ENCODE results near the gene RAX2.
A peak's percentile ranks its signal among the peaks of the same experiment; 100 is the strongest.
"Not testable (repeated sequence)": the region's sequence is repeated elsewhere in the genome, so short reads cannot be mapped to it uniquely, and the experiment has no call there.

RAX2 gene

DNA sequence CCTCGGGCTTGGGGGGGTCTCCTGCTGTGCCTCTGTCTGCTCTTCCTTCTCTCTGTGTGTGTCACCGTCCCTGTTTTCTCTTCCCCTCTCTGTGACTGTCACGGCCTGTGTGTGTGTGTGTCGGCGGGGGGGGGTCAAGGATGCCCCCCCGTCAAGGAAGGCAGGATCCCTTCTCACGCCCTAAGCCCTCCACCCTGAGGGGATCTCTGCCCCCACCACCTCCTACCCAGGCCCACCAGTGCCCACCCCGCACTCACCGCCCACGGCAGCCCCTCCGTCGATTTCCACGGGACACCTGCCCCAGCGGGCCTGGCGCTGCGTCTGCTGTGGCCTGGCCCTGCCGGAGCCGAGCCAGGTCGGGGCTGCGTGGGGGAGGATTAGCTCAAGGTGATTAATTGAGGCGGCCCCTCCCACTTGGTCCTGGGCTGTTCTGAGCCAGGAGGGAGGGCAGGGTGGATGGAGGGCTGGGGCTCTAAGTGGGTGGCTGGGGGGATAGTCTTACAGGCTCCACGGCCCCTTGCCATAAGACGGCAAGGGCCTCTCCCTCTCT lies at the start of gene RAX2:
RAX2 (minus strand) TSS at position 323 of the 550 bp plus-strand sequence. CDS start 486 bp downstream, outside the sequence.
- DNase-seq: no peak

DNA sequence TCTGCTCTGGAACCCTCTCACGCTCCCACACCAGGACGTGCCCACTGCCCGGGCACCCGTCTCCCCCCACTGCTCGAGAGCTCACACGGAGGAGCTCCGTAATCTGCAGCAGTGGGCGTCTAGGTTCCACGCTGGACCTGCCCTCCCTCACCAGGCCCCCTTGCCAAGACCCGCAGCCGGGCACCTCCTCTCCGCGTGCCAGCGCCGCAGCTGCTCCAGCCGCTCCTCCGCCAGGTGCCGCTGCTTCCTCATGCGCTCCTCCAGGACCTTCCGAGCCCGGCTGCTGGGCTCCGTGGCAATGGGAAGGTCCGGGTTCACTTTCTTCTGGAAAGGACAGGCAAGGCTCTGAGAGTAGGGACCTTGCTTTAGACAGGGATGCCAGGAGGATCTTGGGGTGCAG lies 49.1 kb upstream of the RAX2 start:
- DNase-seq: no peak

GRCh38 chr19:3819989-3820388 lies 48.0 kb upstream of the RAX2 start:
- DNase-seq: no peak

DNA sequence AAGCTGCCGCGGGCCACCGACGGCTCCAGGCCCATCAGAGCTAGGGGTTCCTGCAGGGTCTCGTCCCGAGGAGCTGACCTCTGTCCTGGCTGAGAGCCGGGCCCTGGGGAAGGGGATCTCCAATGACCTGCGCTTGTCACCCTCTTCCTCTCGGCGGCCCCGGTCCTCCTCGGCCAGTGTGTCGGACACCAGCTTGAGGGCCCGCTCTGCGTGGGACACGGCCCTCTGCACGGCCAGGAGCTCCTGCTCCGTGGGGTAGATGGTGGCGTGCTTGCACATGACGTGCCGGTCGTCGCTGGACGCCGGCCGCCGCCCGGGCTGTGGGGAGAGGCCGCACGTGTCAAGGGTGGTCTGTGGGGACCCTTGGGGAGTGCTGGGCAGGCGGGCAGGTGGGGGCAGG lies 46.9 kb upstream of the RAX2 start:
- DNase-seq: no peak

DNA sequence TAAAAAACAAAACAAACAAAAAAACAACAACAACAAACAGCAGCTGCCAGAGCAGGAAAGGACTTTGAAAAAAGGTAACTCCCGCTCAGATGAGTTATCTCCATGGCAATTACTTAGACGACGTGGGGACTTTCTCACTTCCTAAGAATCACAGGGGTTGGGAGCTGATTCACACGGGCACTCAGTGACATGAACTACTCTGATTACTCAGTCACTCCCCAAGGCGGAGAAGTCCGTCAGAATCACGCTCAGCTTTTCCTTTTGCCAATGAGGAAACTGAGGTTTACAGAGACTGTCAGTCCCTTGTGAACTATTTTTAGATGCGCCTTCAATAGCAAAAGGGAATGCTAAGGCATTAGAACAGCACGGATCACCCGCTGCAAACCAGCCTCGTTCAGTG lies 46.4 kb upstream of the RAX2 start:
- DNase-seq: no peak

GRCh38 chr19:3817761-3818160 lies 45.7 kb upstream of the RAX2 start:
- DNase-seq: no peak

- DNase-seq: no peak
These were observed 44.7 kb upstream of the RAX2 start for GRCh38 chr19:3816566-3817218.

- not testable (repeated sequence) for DNase-seq
These were observed 44.1 kb upstream of the RAX2 start for GRCh38 chr19:3816148-3816547.

DNA sequence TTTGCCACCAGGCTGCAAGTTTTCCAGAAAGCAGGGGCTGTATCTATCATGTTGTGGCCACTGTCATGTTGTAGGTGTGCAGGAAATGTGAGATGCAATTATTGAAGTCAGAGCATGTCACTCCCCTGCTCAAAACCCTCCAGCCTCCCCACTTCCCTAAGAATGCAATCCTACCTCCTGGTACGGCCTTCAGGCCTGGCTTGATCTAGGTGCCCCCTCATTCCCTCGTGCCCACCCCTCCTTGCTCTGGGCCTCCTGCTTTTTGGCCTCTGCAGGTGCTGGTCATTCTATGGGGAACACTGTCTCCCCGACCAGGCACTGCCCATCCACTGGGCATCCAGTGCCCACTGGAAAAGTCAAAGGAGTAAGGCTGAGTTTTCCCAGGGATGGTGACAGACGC lies 42.6 kb upstream of the RAX2 start:
- no peak for DNase-seq

GRCh38 chr19:3813473-3814392 lies 41.7 kb upstream of the RAX2 start:
- DNase-seq: no peak

GRCh38 chr19:3810708-3811355 lies 38.8 kb upstream of the RAX2 start:
- no peak for DNase-seq

GRCh38 chr19:3809881-3810707 lies 38.1 kb upstream of the RAX2 start:
- no peak for DNase-seq

DNA sequence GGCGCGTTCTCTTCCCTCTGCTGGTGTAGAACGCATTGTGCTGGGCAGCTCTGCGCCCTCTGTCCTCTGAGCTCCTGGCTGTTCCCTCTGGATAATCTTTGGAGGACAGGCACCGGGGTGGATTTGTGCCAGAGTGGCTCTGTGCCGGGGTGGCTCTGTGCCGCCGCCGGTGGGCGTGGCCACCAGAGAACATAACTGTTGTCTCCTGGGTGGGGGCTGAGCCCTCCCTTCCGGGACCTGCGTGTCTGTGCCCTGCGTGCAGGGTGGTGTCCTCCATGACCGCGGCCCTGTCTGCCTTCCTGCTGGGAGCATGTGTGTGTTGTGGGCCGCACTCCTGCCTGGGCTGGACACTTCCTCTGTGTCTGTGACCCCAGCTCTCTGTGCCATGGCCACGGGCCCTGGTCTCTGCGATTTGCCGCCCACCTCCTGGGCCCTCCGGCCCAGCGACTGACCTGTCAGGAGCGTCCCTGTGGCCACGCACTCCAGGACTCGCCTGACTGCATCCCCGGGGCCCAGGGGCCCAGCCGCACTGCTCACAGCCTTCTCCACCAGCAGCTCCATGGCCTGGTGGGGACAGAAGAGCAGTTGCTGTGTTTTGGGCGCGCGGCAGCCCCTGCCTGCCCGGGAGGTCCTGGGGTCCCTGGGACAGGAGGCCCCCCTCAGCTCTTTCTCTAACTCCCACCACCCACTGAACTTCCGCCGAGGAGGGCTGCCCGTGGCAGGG lies 36.6 kb upstream of the RAX2 start:
- DNase-seq: no peak

DNA sequence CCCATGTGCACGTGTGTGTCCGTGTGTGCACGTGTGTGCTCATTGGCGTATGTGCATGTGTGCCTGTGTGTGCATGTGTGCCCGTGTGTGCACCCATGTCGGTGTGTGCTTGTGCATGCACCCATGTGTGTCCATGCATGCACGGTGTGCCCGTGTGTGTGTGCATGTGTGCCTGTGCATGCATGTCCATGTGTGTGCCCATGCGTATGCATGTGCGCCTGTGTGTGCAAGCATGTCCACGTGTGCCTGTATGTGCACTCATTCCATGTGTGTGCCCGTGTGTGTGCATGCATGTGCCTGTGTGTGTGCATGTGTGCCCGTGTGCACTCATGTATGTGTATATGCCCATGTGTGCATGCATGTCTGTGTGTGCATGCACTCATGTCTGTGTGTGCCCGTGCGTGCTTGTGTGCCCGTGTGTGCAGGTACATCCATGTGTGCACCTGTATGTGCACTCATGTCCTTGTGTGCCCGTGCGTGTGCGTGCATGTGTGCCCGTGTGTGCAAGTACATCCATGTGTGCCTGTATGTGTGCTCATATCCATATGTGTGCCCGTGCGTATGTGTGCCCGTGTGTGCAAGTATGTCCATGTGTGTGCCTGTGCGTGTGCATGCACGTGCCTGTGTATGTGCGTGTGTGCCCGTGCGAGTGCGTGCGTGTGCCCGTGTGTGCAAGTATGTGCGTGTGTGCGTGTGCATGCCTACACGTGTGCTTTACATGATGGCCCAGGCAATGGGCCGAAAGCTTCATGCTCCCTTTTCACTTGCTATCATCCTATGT lies 35.7 kb upstream of the RAX2 start:
- no peak for DNase-seq

GRCh38 chr19:3807131-3807480 lies 35.1 kb upstream of the RAX2 start:
- no peak for DNase-seq

DNA sequence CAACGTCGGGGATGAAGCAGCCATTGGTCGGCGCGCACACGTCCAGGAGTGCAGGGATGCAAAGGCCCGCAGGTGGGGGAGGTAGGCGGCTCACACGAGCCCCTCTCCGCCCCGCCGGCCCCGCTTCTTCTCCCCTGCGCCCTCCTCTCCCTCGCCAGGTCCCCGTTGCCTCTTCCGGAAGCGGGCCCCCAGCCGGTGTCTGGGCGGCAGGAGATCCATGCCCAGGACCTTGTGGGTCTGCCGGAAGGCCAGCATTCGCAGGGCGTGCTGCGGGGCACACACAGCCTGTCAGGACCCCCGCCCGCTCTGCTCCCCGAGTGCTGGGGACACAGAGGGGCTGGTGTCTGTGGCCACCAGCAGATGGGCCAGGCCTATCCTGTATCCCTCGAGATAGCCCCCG lies 33.8 kb upstream of the RAX2 start:
- no peak for DNase-seq

- no peak for DNase-seq
These were observed 32.4 kb upstream of the RAX2 start for GRCh38 chr19:3804429-3804828.

GRCh38 chr19:3803986-3804385 lies 32.0 kb upstream of the RAX2 start:
- DNase-seq: no peak

GRCh38 chr19:3803114-3803888 lies 31.3 kb upstream of the RAX2 start:
- DNase-seq: no peak

DNA sequence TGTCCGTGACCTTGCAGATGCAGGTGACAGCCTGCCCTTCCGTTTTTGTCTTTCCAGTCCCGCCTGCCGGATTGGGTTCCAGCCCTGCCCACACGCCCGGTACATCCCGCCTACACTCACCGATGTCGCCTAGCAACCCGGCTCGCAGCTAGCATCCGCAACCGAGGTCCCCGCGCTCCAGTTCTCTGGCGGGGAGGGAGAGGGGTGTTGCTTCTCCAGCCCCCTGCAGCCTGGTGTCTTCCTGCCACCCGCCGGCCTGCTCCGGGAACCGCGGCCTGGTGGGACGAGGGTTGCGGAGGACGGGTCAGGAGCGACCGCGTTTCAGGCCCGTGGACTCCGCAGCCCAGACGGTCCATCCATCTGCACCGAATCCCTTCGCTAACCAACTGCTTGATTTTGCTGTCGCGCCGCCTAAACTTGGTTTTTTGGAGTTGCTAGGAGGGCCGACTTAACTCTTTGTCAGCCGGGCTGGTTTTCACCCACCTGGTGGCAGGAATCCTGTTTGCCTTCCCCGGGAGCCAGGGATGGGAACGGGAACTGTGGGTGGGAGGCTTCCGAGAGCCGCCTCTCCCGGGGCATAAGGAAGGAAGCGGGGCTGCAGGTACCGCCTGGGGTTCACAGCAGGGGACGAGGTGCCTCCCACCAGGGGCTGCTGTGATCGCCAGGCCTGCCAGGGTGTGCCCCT lies 29.5 kb upstream of the RAX2 start:
- DNase-seq: peak; percentile 62
